ENCODE measurements around the gene SRGAP1. TPM values are rescaled to one million over a fixed set of nuclear protein-coding genes. Genes with fewer than 3 reads are reported as not detected.

The SRGAP1 gene
- polyA plus RNA-seq, 1 donor from 2014 or later = 4.8 TPM

DNA sequence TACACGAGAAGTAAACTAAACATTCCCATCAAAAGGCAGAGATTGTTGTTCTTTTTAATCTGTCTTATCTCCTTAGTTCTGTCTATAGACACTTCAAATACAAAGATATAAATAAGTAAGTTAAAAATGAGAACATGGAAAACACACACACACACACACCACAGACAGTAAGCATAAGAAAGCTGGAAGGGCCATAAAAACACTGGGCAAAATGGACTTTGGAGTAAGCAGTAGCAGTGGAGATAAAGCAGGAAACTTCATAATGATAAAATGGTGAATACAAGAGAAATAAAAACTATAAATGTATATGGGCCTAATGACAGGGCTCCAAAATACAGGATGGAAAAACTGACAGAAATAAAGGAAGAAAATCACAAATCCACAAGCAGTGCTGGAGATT, 345.0 kb downstream of the SRGAP1 start:
- Histone ChIP-seq H3K36me3 (ENCODE audit: insufficient read depth, low read length) (no peaks in the 10 kb centered on the region), H3F3A (ENCODE audit: insufficient read depth, low read length, poor library complexity, severe bottlenecking) (no peaks in the 10 kb centered on the region), H3K27ac (ENCODE audit: low read length) (no peak overlapping the region), H3K79me2 (replicated peaks; ENCODE audit: insufficient read depth, low read length) (no peaks in the 10 kb centered on the region), H3K27me3 (ENCODE audit: insufficient read depth, low read depth, low read length) (no peaks in the 10 kb centered on the region), H4K20me1 (ENCODE audit: insufficient read depth) (no peaks in the 10 kb centered on the region), H3K9me3 (ENCODE audit: low read length) (no peaks in the 10 kb centered on the region), H2AFZ (ENCODE audit: low read depth, low read length) (no peak overlapping the region), H3K9ac (ENCODE audit: low read length) (no peak overlapping the region), H3K9me2 (ENCODE audit: insufficient read depth, low read length) (no peaks in the 10 kb centered on the region), H3K4me2 (ENCODE audit: low read length) (no peak overlapping the region), H3K4me3 (ENCODE audit: low read length) (no peak overlapping the region)
- TF ChIP-seq MXI1 (conservative IDR thresholded peaks at IDR 0.05; ENCODE audit: poor library complexity, severe bottlenecking) = no peak
- TF ChIP-seq, protein P1, sequence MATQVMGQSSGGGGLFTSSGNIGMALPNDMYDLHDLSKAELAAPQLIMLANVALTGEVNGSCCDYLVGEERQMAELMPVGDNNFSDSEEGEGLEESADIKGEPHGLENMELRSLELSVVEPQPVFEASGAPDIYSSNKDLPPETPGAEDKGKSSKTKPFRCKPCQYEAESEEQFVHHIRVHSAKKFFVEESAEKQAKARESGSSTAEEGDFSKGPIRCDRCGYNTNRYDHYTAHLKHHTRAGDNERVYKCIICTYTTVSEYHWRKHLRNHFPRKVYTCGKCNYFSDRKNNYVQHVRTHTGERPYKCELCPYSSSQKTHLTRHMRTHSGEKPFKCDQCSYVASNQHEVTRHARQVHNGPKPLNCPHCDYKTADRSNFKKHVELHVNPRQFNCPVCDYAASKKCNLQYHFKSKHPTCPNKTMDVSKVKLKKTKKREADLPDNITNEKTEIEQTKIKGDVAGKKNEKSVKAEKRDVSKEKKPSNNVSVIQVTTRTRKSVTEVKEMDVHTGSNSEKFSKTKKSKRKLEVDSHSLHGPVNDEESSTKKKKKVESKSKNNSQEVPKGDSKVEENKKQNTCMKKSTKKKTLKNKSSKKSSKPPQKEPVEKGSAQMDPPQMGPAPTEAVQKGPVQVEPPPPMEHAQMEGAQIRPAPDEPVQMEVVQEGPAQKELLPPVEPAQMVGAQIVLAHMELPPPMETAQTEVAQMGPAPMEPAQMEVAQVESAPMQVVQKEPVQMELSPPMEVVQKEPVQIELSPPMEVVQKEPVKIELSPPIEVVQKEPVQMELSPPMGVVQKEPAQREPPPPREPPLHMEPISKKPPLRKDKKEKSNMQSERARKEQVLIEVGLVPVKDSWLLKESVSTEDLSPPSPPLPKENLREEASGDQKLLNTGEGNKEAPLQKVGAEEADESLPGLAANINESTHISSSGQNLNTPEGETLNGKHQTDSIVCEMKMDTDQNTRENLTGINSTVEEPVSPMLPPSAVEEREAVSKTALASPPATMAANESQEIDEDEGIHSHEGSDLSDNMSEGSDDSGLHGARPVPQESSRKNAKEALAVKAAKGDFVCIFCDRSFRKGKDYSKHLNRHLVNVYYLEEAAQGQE (IDR thresholded peaks at IDR 0.05; ENCODE audit: borderline replicate concordance) = no peak
- no peak for TF ChIP-seq SMC3 (conservative IDR thresholded peaks at IDR 0.05; ENCODE audit: poor library complexity)

DNA sequence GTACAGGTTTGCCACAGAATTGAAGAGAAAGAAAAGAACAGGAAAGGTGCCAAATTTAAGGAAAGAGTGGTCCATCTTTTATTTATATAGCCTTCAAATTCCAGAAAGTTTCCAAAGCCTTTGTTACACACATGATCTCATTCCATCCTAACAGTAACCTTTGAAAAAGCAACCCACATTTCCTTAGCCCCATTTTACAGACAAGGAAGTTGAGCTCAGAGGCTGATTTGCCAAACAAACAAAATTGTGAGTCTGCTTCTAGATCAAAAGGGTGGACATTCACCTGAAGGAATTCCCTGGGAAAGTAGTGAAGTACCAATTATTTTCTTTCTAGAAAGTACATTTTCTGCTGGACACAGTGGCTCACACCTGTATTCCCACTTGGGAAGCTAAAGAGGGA, 345.6 kb downstream of the SRGAP1 start:
- Histone ChIP-seq H2AFZ (ENCODE audit: low read depth, low read length) (no peak overlapping the region), H3K4me3 (ENCODE audit: low read length) (no peak overlapping the region), H3K27ac (ENCODE audit: low read length) (no peak overlapping the region), H3K79me2 (replicated peaks; ENCODE audit: insufficient read depth, low read length) (no peaks in the 10 kb centered on the region), H3K36me3 (ENCODE audit: insufficient read depth, low read length) (no peaks in the 10 kb centered on the region), H3K9me2 (ENCODE audit: insufficient read depth, low read length) (no peaks in the 10 kb centered on the region), H4K20me1 (ENCODE audit: insufficient read depth) (no peaks in the 10 kb centered on the region), H3K9me3 (ENCODE audit: low read length) (no peaks in the 10 kb centered on the region), H3K9ac (ENCODE audit: low read length) (no peak overlapping the region), H3F3A (ENCODE audit: insufficient read depth, low read length, poor library complexity, severe bottlenecking) (no peaks in the 10 kb centered on the region), H3K27me3 (ENCODE audit: insufficient read depth, low read depth, low read length) (no peaks in the 10 kb centered on the region), H3K4me2 (ENCODE audit: low read length) (no peak overlapping the region)
- TF ChIP-seq POLR2AphosphoS5 (IDR thresholded peaks at IDR 0.05) (no peak), SMC3 (conservative IDR thresholded peaks at IDR 0.05; ENCODE audit: poor library complexity) (no peak), EZH2 (IDR thresholded peaks at IDR 0.05; ENCODE audit: borderline replicate concordance, insufficient read depth, low read length, poor library complexity, severe bottlenecking) (no peak), TAF1 (IDR thresholded peaks at IDR 0.05; ENCODE audit: low read depth) (no peak)

DNA sequence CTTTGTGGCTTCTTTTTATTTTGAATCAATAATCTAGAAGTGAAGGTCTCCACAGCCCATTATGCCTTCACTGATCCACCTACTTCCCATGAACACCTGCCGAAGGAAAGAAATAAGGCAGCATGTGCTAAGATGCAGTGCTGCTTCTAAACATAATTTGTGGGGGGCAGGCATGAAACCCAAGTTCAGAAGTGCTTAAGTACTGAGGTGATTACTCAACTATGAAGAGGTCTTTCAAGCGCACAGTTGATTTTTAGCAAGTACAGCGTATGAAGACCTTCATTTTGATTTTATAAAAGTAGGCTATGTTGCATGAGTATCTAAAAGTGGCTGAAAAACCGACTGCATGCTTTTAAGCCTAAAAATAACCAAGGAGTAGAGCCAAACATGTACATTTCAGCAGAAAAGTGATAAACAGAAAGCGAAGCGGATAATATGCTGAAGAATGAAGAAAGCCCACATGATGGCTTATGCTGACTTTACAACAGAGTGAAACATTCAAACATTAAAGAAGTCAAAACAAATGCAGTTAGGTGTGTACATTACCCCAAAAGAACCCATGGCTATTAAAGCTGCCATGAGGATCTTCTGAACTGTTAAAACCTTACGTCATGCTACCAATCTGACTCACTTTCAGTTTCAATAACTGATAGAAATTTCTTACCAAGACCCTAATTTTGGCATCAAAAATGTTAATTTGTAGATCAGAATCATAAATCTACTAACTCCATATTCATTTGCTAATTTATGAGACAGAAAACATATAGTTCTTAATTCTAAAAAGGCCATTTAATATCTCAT, 348.3 kb downstream of the SRGAP1 start:
- no peaks in the 10 kb centered on the region for H3K36me3 ChIP-seq (ENCODE audit: insufficient read depth, low read length)
- H3K4me2 ChIP-seq (ENCODE audit: low read length) = no peak overlapping the region
- H3K4me3 ChIP-seq (ENCODE audit: low read length) = no peak overlapping the region
- no peaks in the 10 kb centered on the region for H4K20me1 ChIP-seq (ENCODE audit: insufficient read depth)
- no peak overlapping the region for H3K27ac ChIP-seq (ENCODE audit: low read length)
- H2AFZ ChIP-seq (ENCODE audit: low read depth, low read length) = no peak overlapping the region
- H3F3A ChIP-seq (ENCODE audit: insufficient read depth, low read length, poor library complexity, severe bottlenecking) = no peaks in the 10 kb centered on the region
- no peaks in the 10 kb centered on the region for H3K27me3 ChIP-seq (ENCODE audit: insufficient read depth, low read depth, low read length)
- no peak overlapping the region for H3K9ac ChIP-seq (ENCODE audit: low read length)
- no peaks in the 10 kb centered on the region for H3K9me3 ChIP-seq (ENCODE audit: low read length)
- H3K79me2 ChIP-seq (replicated peaks; ENCODE audit: insufficient read depth, low read length) = no peaks in the 10 kb centered on the region
- TF ChIP-seq EP300 (conservative IDR thresholded peaks at IDR 0.05; ENCODE audit: poor library complexity, severe bottlenecking) = no peak
- TF ChIP-seq RAD21 (conservative IDR thresholded peaks at IDR 0.05) = no peak
- no peak for TF ChIP-seq EZH2 (IDR thresholded peaks at IDR 0.05; ENCODE audit: borderline replicate concordance, insufficient read depth, low read length, poor library complexity, severe bottlenecking)
- TF ChIP-seq SMC3 (conservative IDR thresholded peaks at IDR 0.05; ENCODE audit: poor library complexity) = no peak
- no peak for TF ChIP-seq TAF1 (IDR thresholded peaks at IDR 0.05; ENCODE audit: low read depth)
- TF ChIP-seq, protein P2, sequence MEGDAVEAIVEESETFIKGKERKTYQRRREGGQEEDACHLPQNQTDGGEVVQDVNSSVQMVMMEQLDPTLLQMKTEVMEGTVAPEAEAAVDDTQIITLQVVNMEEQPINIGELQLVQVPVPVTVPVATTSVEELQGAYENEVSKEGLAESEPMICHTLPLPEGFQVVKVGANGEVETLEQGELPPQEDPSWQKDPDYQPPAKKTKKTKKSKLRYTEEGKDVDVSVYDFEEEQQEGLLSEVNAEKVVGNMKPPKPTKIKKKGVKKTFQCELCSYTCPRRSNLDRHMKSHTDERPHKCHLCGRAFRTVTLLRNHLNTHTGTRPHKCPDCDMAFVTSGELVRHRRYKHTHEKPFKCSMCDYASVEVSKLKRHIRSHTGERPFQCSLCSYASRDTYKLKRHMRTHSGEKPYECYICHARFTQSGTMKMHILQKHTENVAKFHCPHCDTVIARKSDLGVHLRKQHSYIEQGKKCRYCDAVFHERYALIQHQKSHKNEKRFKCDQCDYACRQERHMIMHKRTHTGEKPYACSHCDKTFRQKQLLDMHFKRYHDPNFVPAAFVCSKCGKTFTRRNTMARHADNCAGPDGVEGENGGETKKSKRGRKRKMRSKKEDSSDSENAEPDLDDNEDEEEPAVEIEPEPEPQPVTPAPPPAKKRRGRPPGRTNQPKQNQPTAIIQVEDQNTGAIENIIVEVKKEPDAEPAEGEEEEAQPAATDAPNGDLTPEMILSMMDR (IDR thresholded peaks at IDR 0.05; ENCODE audit: poor library complexity, severe bottlenecking) = no peak
- no peak for TF ChIP-seq MXI1 (conservative IDR thresholded peaks at IDR 0.05; ENCODE audit: poor library complexity, severe bottlenecking)
- TF ChIP-seq, protein P1 (IDR thresholded peaks at IDR 0.05; ENCODE audit: borderline replicate concordance) = no peak
- TF ChIP-seq POLR2AphosphoS5 (IDR thresholded peaks at IDR 0.05) = no peak
- H3K9me2 ChIP-seq (ENCODE audit: insufficient read depth, low read length) = no peaks in the 10 kb centered on the region

Measured in neural cell (in vitro differentiated cells).